HepG2 (cell line): ENCODE measurements around the gene MAP3K3. TPM values are rescaled to one million over a fixed set of nuclear protein-coding genes. Genes with fewer than 3 reads are reported as not detected.

Experiments
- ATAC-seq: fragments of 200-7000 bp; cut with Tn5 transposase; 3 replicates; pipeline ENCODE4 v1.9.1; 2020; ENCODE audit warnings: mild to moderate bottlenecking, moderate library complexity
- BruUV-seq: library from RNA; stranded (reverse); fragments of 400-500 nt; replicated peaks from 2 replicates; lab custom pipeline; 2021; lab: Mats Ljungman, UMichigan
- CTCF ChIA-PET: fragments of 300-600 bp; formaldehyde crosslinking; extraction: SDS; loops from one replicate; lab custom pipeline; 2021; ENCODE audit warnings: low total read pairs, inconsistent platforms, low intra/inter-chr PET ratio; lab: Yijun Ruan, JAX
- POLR2A ChIA-PET: fragments of 350-600 bp; sonication (Branson Sonifier 250); formaldehyde crosslinking; loops from one replicate; lab custom pipeline; 2020; ENCODE audit warnings: antibody characterized with exemption, inconsistent platforms; lab: Yijun Ruan, JAX
- DNase-seq: peaks from one replicate; pipeline ENCODE4 v3.0.0-alpha.2; 2015; ENCODE audit warnings: low spot score
- FAIRE-seq: peaks from 3 replicates; lab custom pipeline; 2011; peaks lifted over from hg19 to GRCh38; lab: Jason Lieb, UNC
- H2AFZ ChIP-seq: one replicate; pipeline ENCODE4 v1.6.1; 2011; ENCODE audit warnings: low read length, inconsistent platforms
- H3K27ac ChIP-seq: fragments of 300-600 bp; 3 replicates; pipeline ENCODE4 v1.8.0; 2011; ENCODE audit warnings: mixed run types, mild to moderate bottlenecking, mixed read lengths, low read length, inconsistent platforms; ENCODE audit not compliant: insufficient read depth; ENCODE audit errors: extremely low read length
- H3K27me3 ChIP-seq, 2 experiments: fragments of 200-600 bp in 1 of 2; 2 replicates in 1 of 2; 3 replicates in 1 of 2; pipeline versions ENCODE4 v1.6.0 to v1.8.0; 2011; ENCODE audit warnings: low read length in 2 of 2, mild to moderate bottlenecking in 2 of 2, moderate library complexity in 2 of 2, inconsistent platforms in 1 of 2; ENCODE audit not compliant: insufficient read depth in 2 of 2, control insufficient read depth in 1 of 2
- H3K36me3 ChIP-seq, 2 experiments: fragments of 200-600 bp in 1 of 2; replicated peaks in 1 of 2; 2 replicates in 1 of 2; 3 replicates in 1 of 2; pipeline versions ENCODE4 v1.5.1 to v1.8.0; 2011; ENCODE audit warnings: low read length in 2 of 2, inconsistent platforms in 1 of 2; ENCODE audit not compliant: insufficient read depth in 2 of 2, control insufficient read depth in 1 of 2
- H3K4me1 ChIP-seq: 2 replicates; pipeline ENCODE4 v1.5.1; 2012; ENCODE audit warnings: low read length, inconsistent platforms; ENCODE audit not compliant: insufficient read depth
- H3K4me2 ChIP-seq: 2 replicates; pipeline ENCODE4 v1.6.0; 2011; ENCODE audit warnings: low read depth, low read length, inconsistent platforms
- H3K4me3 ChIP-seq, 3 experiments: fragments of 200-600 bp in 1 of 3; sonication (generic), shearing (Covaris generic) in 1 of 3; replicated peaks in 1 of 3; 2 replicates each; pipeline ENCODE4 v1.5.1; 2011 to 2016; ENCODE audit warnings: low read length in 3 of 3, inconsistent platforms in 2 of 3, low read depth in 2 of 3, mild to moderate bottlenecking in 2 of 3, control low read depth in 1 of 3, mixed read lengths in 1 of 3; ENCODE audit not compliant: insufficient read depth in 1 of 3
- H3K79me2 ChIP-seq: one replicate; pipeline ENCODE4 v1.6.1; 2011; ENCODE audit warnings: low read length, inconsistent platforms; ENCODE audit not compliant: insufficient read depth
- H3K9ac ChIP-seq: 2 replicates; pipeline ENCODE4 v1.6.0; 2011; ENCODE audit warnings: mild to moderate bottlenecking, low read depth, low read length, inconsistent platforms; ENCODE audit not compliant: insufficient read depth
- H3K9me3 ChIP-seq: 2 replicates; pipeline ENCODE4 v1.5.1; 2012; ENCODE audit warnings: mild to moderate bottlenecking, low read length
- H4K20me1 ChIP-seq: 2 replicates; pipeline ENCODE4 v1.6.0; 2011; ENCODE audit warnings: inconsistent platforms, mild to moderate bottlenecking, low read length, moderate library complexity; ENCODE audit not compliant: insufficient read depth
- AGO2 ChIP-seq: fragments of 200-400 bp; formaldehyde crosslinking; optimal IDR thresholded peaks from 2 replicates; pipeline ENCODE3; 2017; ENCODE audit warnings: mild to moderate bottlenecking, low read depth, low read length, moderate library complexity
- EP300 ChIP-seq, 3 experiments: sonication (generic) in 1 of 3; formaldehyde crosslinking in 1 of 3; IDR thresholded peaks; 2 replicates each; pipeline versions ENCODE4 v1.5.1 to v1.6.1; 2011 to 2020; ENCODE audit warnings: low read depth in 2 of 3, low read length in 2 of 3, borderline replicate concordance in 1 of 3, improper control_type of control experiment in 1 of 3, mild to moderate bottlenecking in 1 of 3, missing genetic modification reagents in 1 of 3, moderate library complexity in 1 of 3
- FOXP4 ChIP-seq: sonication (generic); formaldehyde crosslinking; IDR thresholded peaks from 2 replicates; pipeline ENCODE4 v1.4.0; 2020; ENCODE audit warnings: missing genetic modification reagents
- GATAD2A ChIP-seq: IDR thresholded peaks from 2 replicates; pipeline ENCODE4 v1.6.1; 2016
- HNF4A ChIP-seq: sonication (generic); formaldehyde crosslinking; IDR thresholded peaks from 2 replicates; pipeline ENCODE4 v1.4.0; 2020; ENCODE audit warnings: missing genetic modification reagents
- KMT2B ChIP-seq: IDR thresholded peaks from 2 replicates; pipeline ENCODE4 v1.6.1; 2016; ENCODE audit warnings: missing genetic modification reagents, missing compliant biosample characterization
- MAFG ChIP-seq: sonication (generic); formaldehyde crosslinking; IDR thresholded peaks from 2 replicates; pipeline ENCODE4 v1.5.1; 2020; ENCODE audit warnings: mild to moderate bottlenecking, missing genetic modification reagents
- MLLT10 ChIP-seq: sonication (generic); formaldehyde crosslinking; IDR thresholded peaks from 2 replicates; pipeline ENCODE4 v1.4.0; 2020; ENCODE audit warnings: missing genetic modification reagents
- ZFP36 ChIP-seq: fragments of 150-350 bp; IDR thresholded peaks from 2 replicates; pipeline ENCODE4 v1.6.1; 2018; ENCODE audit warnings: borderline replicate concordance, low read length, low read depth; ENCODE audit not compliant: partially characterized antibody
- ZFP62 ChIP-seq: sonication (generic); formaldehyde crosslinking; IDR thresholded peaks from 2 replicates; pipeline ENCODE4 v1.4.0; 2020; ENCODE audit warnings: missing genetic modification reagents
- ZNF431 ChIP-seq: sonication (generic); formaldehyde crosslinking; IDR thresholded peaks from 2 replicates; pipeline ENCODE4 v1.9.0; 2022; ENCODE audit warnings: missing genetic modification reagents, low read depth, mild to moderate bottlenecking, borderline replicate concordance
- ZNF564 ChIP-seq: sonication (generic); formaldehyde crosslinking; IDR thresholded peaks from 2 replicates; pipeline ENCODE4 v1.8.1; 2023; ENCODE audit warnings: mild to moderate bottlenecking, missing genetic modification reagents
- ZNF790 ChIP-seq: sonication (generic); formaldehyde crosslinking; IDR thresholded peaks from 2 replicates; pipeline ENCODE4 v1.8.0; 2022; ENCODE audit warnings: missing genetic modification reagents, mild to moderate bottlenecking, borderline replicate concordance
- ZNF839 ChIP-seq: sonication (generic); formaldehyde crosslinking; IDR thresholded peaks from 2 replicates; pipeline ENCODE4 v1.4.0; 2020; ENCODE audit warnings: missing genetic modification reagents, mild to moderate bottlenecking, borderline replicate concordance
- ZSCAN20 ChIP-seq: sonication (generic); formaldehyde crosslinking; IDR thresholded peaks from 2 replicates; pipeline ENCODE4 v1.4.0; 2020; ENCODE audit warnings: missing genetic modification reagents, mild to moderate bottlenecking, borderline replicate concordance
- ZXDC ChIP-seq: sonication (generic); formaldehyde crosslinking; IDR thresholded peaks from 2 replicates; pipeline ENCODE4 v1.5.0; 2020; ENCODE audit warnings: mild to moderate bottlenecking, missing genetic modification reagents
- WGBS: methylation state at CpG from one replicate; pipeline ENCODE4 v1.1.6; 2017; ENCODE audit warnings: low lambda C conversion rate; 5-methylcytosine and 5-hydroxymethylcytosine counted together
- in situ Hi-C: cut with HindIII; loops from 2 replicates; pipeline ENCODE4 v1.10.0; 2017; ENCODE audit warnings: low pct_unique_long_range_greater_than_20kb; ENCODE audit not compliant: extremely low pct_ligation_motif_present
- intact Hi-C: fragments of 100-400 bp; cut with micrococcal nuclease; formaldehyde crosslinking; loops from one replicate; pipeline ENCODE4 v1.10.0; 2022; ENCODE audit not compliant: unreplicated experiment
- polyA plus RNA-seq, 8 experiments: library from polyadenylated mRNA; depleted of rRNA in 3 of 8; stranded (reverse) in 7 of 8; unstranded in 1 of 8; fragments of >200 nt; fragmentation: Illumina TruSeq in 4 of 8; extraction: Trizol in 4 of 8; gene quantifications; 2 replicates each; pipeline versions ENCODE4 v1.2.1 to v1.2.3, GENCODE V29; 2011 to 2016; ENCODE audit warnings: low read depth in 4 of 8, missing spikeins in 1 of 8, mixed read lengths in 1 of 8; ENCODE audit not compliant: insufficient read depth in 1 of 8
- total RNA-seq, 5 experiments: library from RNA; depleted of rRNA; stranded (reverse); fragments of >200 nt; fragmentation: Illumina TruSeq; extraction: Trizol; gene quantifications; 2 replicates each; pipeline ENCODE4 v1.2.3, GENCODE V29; 2016; ENCODE audit warnings: low read depth in 1 of 5
- TF ChIP-seq, protein P1 (sequence below): sonication (generic); formaldehyde crosslinking; IDR thresholded peaks from 2 replicates; pipeline ENCODE4 v1.4.0; 2020; ENCODE audit warnings: missing genetic modification reagents

Gene MAP3K3
- total and polyA plus RNA-seq, 2 of the 13 experiments (the other 11 are each of a cell fraction or from before 2014, with no cell fraction given) = 17.7 to 21.8 TPM

GRCh38 chr17:63611354-63611753 is 10.9 kb upstream of the MAP3K3 start (continued):
- TF ChIP-seq FOXP4 (CRISPR knock-in tag) (no peak), GATAD2A (no peak), ZXDC (CRISPR knock-in tag) (no peak)
- TF ChIP-seq, protein P1, sequence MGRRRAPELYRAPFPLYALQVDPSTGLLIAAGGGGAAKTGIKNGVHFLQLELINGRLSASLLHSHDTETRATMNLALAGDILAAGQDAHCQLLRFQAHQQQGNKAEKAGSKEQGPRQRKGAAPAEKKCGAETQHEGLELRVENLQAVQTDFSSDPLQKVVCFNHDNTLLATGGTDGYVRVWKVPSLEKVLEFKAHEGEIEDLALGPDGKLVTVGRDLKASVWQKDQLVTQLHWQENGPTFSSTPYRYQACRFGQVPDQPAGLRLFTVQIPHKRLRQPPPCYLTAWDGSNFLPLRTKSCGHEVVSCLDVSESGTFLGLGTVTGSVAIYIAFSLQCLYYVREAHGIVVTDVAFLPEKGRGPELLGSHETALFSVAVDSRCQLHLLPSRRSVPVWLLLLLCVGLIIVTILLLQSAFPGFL = no peak

DNA sequence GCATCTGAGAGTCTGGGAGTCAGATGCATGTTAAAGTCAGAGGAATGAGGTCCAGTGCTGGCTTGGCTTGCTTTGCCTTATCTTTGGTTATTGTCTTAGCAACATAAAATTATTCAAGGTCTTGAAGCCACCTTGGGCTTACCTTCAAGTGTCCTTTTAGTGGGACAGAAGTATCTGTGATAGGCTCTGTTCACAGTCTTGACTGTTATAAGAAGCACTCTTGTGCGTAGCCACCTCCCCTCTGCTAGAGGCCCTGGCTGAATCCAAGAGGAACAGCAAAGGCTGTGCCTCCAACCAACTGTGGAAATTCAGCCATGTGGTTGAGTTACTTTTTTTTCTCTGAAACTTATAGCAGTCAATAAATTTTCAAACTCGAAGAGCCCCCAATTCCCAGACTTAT is 8.6 kb upstream of the MAP3K3 start:
- Histone ChIP-seq H3K4me2 (no peak overlapping the region), H3K4me3 (no peak overlapping the region), H2AFZ (no peak overlapping the region), H3K27ac (no peak overlapping the region), H3K79me2 (no peaks in the 10 kb centered on the region), H3K27me3 (peaks cover 0 to 3% of the 10 kb centered on the region in 2 experiments; a peak in 1 of 5 replicates), H3K4me1 (no peaks in the 10 kb centered on the region), H3K36me3 (no peaks in the 10 kb centered on the region; a peak in 3 of 5 replicates), H4K20me1 (no peaks in the 10 kb centered on the region), H3K9me3 (no peaks in the 10 kb centered on the region), H3K9ac (no peak overlapping the region)
- in situ Hi-C loops (loop anchor here (5.0 kb wide), 1 partner anchor 191 kb away; no protein-coding TSS in a partner anchor), intact Hi-C loops (loop anchor here (2.0 to 5.0 kb wide), 2 partner anchors 36 to 135 kb away; no protein-coding TSS in a partner anchor)
- FAIRE-seq (no peak), DNase-seq (no peak), ATAC-seq (no peak)
- CTCF ChIA-PET = interaction anchor here (1.2 to 3.0 kb wide), 2 partner anchors 188 kb away, joined by 3 to 40 read pairs; no protein-coding TSS in a partner anchor
- POLR2A ChIA-PET = interaction anchor here (2.8 kb wide), 1 partner anchor 8 kb away, joined by 19 read pairs; the partner anchor contains the start of gene MAP3K3
- no TSS peak for BruUV-seq
- WGBS = 54% methylated on average over 2 of the region's 2 CpGs
- TF ChIP-seq ZNF790 (CRISPR knock-in tag) (no peak), AGO2 (no peak), ZNF564 (no peak), EP300 (IDR thresholded peaks at IDR 0.05; ENCODE audit: low read depth in 2 of 2, low read length in 2 of 2) (no peak), EP300 (CRISPR knock-in tag; IDR thresholded peaks at IDR 0.05; ENCODE audit: borderline replicate concordance) (no peak), ZNF839 (CRISPR knock-in tag) (no peak), ZFP36 (no peak), MLLT10 (CRISPR knock-in tag) (no peak), ZFP62 (CRISPR knock-in tag) (no peak), ZSCAN20 (CRISPR knock-in tag) (no peak), KMT2B (no peak), HNF4A (CRISPR knock-in tag) (no peak), ZNF431 (CRISPR knock-in tag) (no peak), MAFG (CRISPR knock-in tag) (no peak)
